Measurements from ENCODE around the gene GMEB2. TPM values are rescaled to one million over a fixed set of nuclear protein-coding genes. Genes with fewer than 3 reads are reported as not detected.

The GMEB2 gene
- polyA plus RNA-seq, 1 of the 3 experiments (the other 2 are of a cell fraction), result 6.5 TPM

- H3F3A ChIP-seq (replicated peaks; ENCODE audit: insufficient read depth), result no peaks in the 10 kb centered on the region
- H3K27ac ChIP-seq (ENCODE audit: low read depth in 2 of 2, low read length in 1 of 2), result no peak overlapping the region
- H3K9me2 ChIP-seq, result no peaks in the 10 kb centered on the region
- no peaks in the 10 kb centered on the region for H3K4me1 ChIP-seq (ENCODE audit: control insufficient read depth in 1 of 2, insufficient read depth in 2 of 2, low read depth in 1 of 2, low read length in 1 of 2)
- ChIA-PET POLR2A (no interaction called here), CTCF (interaction anchor here (1.1 to 1.6 kb wide), 4 partner anchors 9 to 421 kb away, joined by 3 to 6 read pairs (median 4); partner anchors contain the start of gene GMEB2)
- peaks cover 37% of the 10 kb centered on the region for H3K79me2 ChIP-seq (ENCODE audit: insufficient read depth)
- no peak for DNase-seq
- WGBS (ENCODE audit: low lambda C conversion rate), result 89% methylated on average over 8 of the region's 11 CpGs
- H3K4me2 ChIP-seq, result no peak overlapping the region
- no peaks in the 10 kb centered on the region for H4K20me1 ChIP-seq (ENCODE audit: insufficient read depth)
- no peaks in the 10 kb centered on the region for H3K27me3 ChIP-seq (ENCODE audit: insufficient read depth)
- peaks cover 7 to 12% of the 10 kb centered on the region in 2 experiments for H3K36me3 ChIP-seq (replicated peaks in 1 of 2; ENCODE audit: control insufficient read depth in 1 of 2, insufficient read depth in 2 of 2, low read length in 1 of 2)
- TF ChIP-seq RAD21 (IDR thresholded peaks at IDR 0.05; ENCODE audit: low read length), result no peak
- no peak for TF ChIP-seq IRF3 (IDR thresholded peaks at IDR 0.05; ENCODE audit: low read depth, low read length)
- TF ChIP-seq TEAD4 (IDR thresholded peaks at IDR 0.05; ENCODE audit: borderline replicate concordance, insufficient read depth), result no peak
- TF ChIP-seq, protein P1, sequence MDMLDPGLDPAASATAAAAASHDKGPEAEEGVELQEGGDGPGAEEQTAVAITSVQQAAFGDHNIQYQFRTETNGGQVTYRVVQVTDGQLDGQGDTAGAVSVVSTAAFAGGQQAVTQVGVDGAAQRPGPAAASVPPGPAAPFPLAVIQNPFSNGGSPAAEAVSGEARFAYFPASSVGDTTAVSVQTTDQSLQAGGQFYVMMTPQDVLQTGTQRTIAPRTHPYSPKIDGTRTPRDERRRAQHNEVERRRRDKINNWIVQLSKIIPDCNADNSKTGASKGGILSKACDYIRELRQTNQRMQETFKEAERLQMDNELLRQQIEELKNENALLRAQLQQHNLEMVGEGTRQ (IDR thresholded peaks at IDR 0.05; ENCODE audit: borderline replicate concordance, low read depth, low read length), result no peak
- no peak for TF ChIP-seq RCOR1 (IDR thresholded peaks at IDR 0.05; ENCODE audit: low read length)
- no peak for TF ChIP-seq USF1 (IDR thresholded peaks at IDR 0.05; ENCODE audit: borderline replicate concordance, low read depth)
- TF ChIP-seq MEF2A (IDR thresholded peaks at IDR 0.05; ENCODE audit: borderline replicate concordance, low read depth), result no peak
- TF ChIP-seq, protein P2, sequence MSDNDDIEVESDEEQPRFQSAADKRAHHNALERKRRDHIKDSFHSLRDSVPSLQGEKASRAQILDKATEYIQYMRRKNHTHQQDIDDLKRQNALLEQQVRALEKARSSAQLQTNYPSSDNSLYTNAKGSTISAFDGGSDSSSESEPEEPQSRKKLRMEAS (IDR thresholded peaks at IDR 0.05; ENCODE audit: low read depth), result no peak
- TF ChIP-seq FOXM1 (IDR thresholded peaks at IDR 0.05; ENCODE audit: low read depth), result no peak
- H3K9ac ChIP-seq, result no peak overlapping the region
- no peak overlapping the region for H3K4me3 ChIP-seq (ENCODE audit: low read depth in 2 of 2, low read length in 1 of 2)
- H2AFZ ChIP-seq (ENCODE audit: low read depth), result no peak overlapping the region
- no peaks in the 10 kb centered on the region for H3K9me3 ChIP-seq
These were observed 8.5 kb downstream of the GMEB2 start for GRCh38 chr20:63618291-63618980.

DNA sequence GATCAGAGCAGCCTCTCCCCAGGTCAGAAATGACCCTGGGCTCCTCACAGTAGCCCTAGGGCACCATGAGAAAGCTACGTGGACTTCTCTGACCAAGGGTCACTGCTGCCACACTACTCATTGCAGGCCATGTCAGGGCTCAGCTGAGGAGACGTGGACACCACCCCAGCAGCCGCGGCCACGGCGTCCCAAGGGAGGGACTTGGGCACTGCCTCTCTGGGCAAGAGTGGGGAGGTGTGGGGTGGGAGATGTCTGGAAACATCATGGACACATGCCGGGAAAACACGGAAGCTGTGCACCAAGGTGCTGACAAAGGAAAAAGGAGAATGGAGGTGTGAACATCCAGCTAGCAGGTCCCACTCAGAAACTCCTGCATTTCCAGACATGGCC is 9.0 kb downstream of the GMEB2 start:
- H3K9me3 ChIP-seq, result no peaks in the 10 kb centered on the region
- H3K27ac ChIP-seq (ENCODE audit: low read depth in 2 of 2, low read length in 1 of 2), result no peak overlapping the region
- no peak overlapping the region for H3K4me2 ChIP-seq
- no peak overlapping the region for H2AFZ ChIP-seq (ENCODE audit: low read depth)
- DNase-seq, result no peak
- no peak overlapping the region for H3K9ac ChIP-seq
- no peaks in the 10 kb centered on the region; a peak in 1 of 4 replicates for H3K4me1 ChIP-seq (ENCODE audit: control insufficient read depth in 1 of 2, insufficient read depth in 2 of 2, low read depth in 1 of 2, low read length in 1 of 2)
- no peaks in the 10 kb centered on the region for H3K27me3 ChIP-seq (ENCODE audit: insufficient read depth)
- no peak overlapping the region for H3K4me3 ChIP-seq (ENCODE audit: low read depth in 2 of 2, low read length in 1 of 2)
- POLR2A ChIA-PET, result interaction anchor here (0.6 kb wide), 1 partner anchor 9 kb away, joined by 3 read pairs; no protein-coding TSS in a partner anchor
- CTCF ChIA-PET, result interaction anchor here (1.1 to 1.6 kb wide), 4 partner anchors 9 to 421 kb away, joined by 3 to 6 read pairs (median 4); partner anchors contain the start of gene GMEB2
- no peaks in the 10 kb centered on the region for H4K20me1 ChIP-seq (ENCODE audit: insufficient read depth)
- WGBS (ENCODE audit: low lambda C conversion rate), result 96% methylated on average over 7 of the region's 8 CpGs
- peaks cover 7 to 12% of the 10 kb centered on the region in 2 experiments for H3K36me3 ChIP-seq (replicated peaks in 1 of 2; ENCODE audit: control insufficient read depth in 1 of 2, insufficient read depth in 2 of 2, low read length in 1 of 2)
- peaks cover 39% of the 10 kb centered on the region for H3K79me2 ChIP-seq (ENCODE audit: insufficient read depth)
- H3F3A ChIP-seq (replicated peaks; ENCODE audit: insufficient read depth), result no peaks in the 10 kb centered on the region
- no peaks in the 10 kb centered on the region for H3K9me2 ChIP-seq
- TF ChIP-seq FOSL2 (IDR thresholded peaks at IDR 0.05; ENCODE audit: borderline replicate concordance, low read depth) (no peak), RXRA (IDR thresholded peaks at IDR 0.05; ENCODE audit: borderline replicate concordance, low read depth) (no peak), MEF2A (IDR thresholded peaks at IDR 0.05; ENCODE audit: borderline replicate concordance, low read depth) (no peak), GATA2 (CRISPR knock-in tag; IDR thresholded peaks at IDR 0.05) (no peak), USF1 (IDR thresholded peaks at IDR 0.05; ENCODE audit: borderline replicate concordance, low read depth) (no peak), POLR2AphosphoS5 (IDR thresholded peaks at IDR 0.05; ENCODE audit: low read depth, low read length) (no peak), TAF1 (IDR thresholded peaks at IDR 0.05; ENCODE audit: borderline replicate concordance, low read depth, low read length) (no peak), EZH2phosphoT487 (IDR thresholded peaks at IDR 0.05; ENCODE audit: borderline replicate concordance, low read depth) (no peak), CHD2 (IDR thresholded peaks at IDR 0.05; ENCODE audit: low read length, partially characterized antibody) (no peak), PBX3 (IDR thresholded peaks at IDR 0.05) (no peak)
